ENCODE results near the gene GCNT2.
"Not testable (repeated sequence)": the region's sequence is repeated elsewhere in the genome, so short reads cannot be mapped to it uniquely, and the experiment has no call there.

Gene GCNT2

GRCh38 chr6:10484912-10485311 is 36.2 kb upstream of the GCNT2 start:
- DNase-seq (ENCODE audit: insufficient read length, low spot score), result no peak
- TF ChIP-seq CTCF (IDR thresholded peaks at IDR 0.05; ENCODE audit: insufficient read depth, missing control alignments), result no peak

GRCh38 chr6:10485406-10485805 is 35.7 kb upstream of the GCNT2 start:
- DNase-seq (ENCODE audit: insufficient read length, low spot score) (no peak), FAIRE-seq (no peak)
- TF ChIP-seq CTCF (IDR thresholded peaks at IDR 0.05; ENCODE audit: insufficient read depth, missing control alignments), result no peak

More at GRCh38 chr6:10484912-10485311, 36.2 kb upstream of the GCNT2 start:
- FAIRE-seq, result no peak

- DNase-seq (ENCODE audit: insufficient read length, low spot score) (no peak), FAIRE-seq (no peak)
- TF ChIP-seq CTCF (IDR thresholded peaks at IDR 0.05; ENCODE audit: insufficient read depth, missing control alignments), result no peak
These were observed 34.9 kb upstream of the GCNT2 start for GRCh38 chr6:10486215-10486614.

GRCh38 chr6:10486944-10487588 is 34.1 kb upstream of the GCNT2 start:
- DNase-seq (ENCODE audit: insufficient read length, low spot score); FAIRE-seq: not testable (repeated sequence)

- no peak for TF ChIP-seq CTCF (IDR thresholded peaks at IDR 0.05; ENCODE audit: insufficient read depth, missing control alignments)
- DNase-seq (ENCODE audit: insufficient read length, low spot score) (no peak), FAIRE-seq (no peak)
These were observed 33.4 kb upstream of the GCNT2 start for GRCh38 chr6:10487668-10488327.

GRCh38 chr6:10491463-10491862 is 29.7 kb upstream of the GCNT2 start:
- TF ChIP-seq CTCF (IDR thresholded peaks at IDR 0.05; ENCODE audit: insufficient read depth, missing control alignments), result no peak
- FAIRE-seq, result no peak
- no peak for DNase-seq (ENCODE audit: insufficient read length, low spot score)

- FAIRE-seq; DNase-seq (ENCODE audit: insufficient read length, low spot score): not testable (repeated sequence)
These were observed 29.2 kb upstream of the GCNT2 start for GRCh38 chr6:10491905-10492304.

GRCh38 chr6:10495029-10495428 is 26.1 kb upstream of the GCNT2 start:
- DNase-seq (ENCODE audit: insufficient read length, low spot score), result no peak
- no peak for TF ChIP-seq CTCF (IDR thresholded peaks at IDR 0.05; ENCODE audit: insufficient read depth, missing control alignments)
- FAIRE-seq, result no peak

All from D721Med (cell line).